HG02571 (cell line): ENCODE data around the gene ZNF35.
"Not testable (repeated sequence)": the region's sequence is repeated elsewhere in the genome, so short reads cannot be mapped to it uniquely, and the experiment has no call there.

Experiments used
- ATAC-seq: cut with Tn5 transposase; IDR thresholded peaks from one replicate; pipeline ENCODE4 v1.9.1; 2021; ENCODE audit warnings: mild to moderate bottlenecking, moderate library complexity; ENCODE audit not compliant: unreplicated experiment

Gene ZNF35

GRCh38 chr3:44648564-44649229 lies at the start of gene ZNF35:
TSS of gene ZNF35 (plus strand) at chr3:44648732. CDS start at chr3:44651068, 2,336 bp downstream.
- peak; percentile 96 for ATAC-seq

GRCh38 chr3:44601749-44602148 lies 46.8 kb upstream of the ZNF35 start:
- ATAC-seq = no peak

DNA sequence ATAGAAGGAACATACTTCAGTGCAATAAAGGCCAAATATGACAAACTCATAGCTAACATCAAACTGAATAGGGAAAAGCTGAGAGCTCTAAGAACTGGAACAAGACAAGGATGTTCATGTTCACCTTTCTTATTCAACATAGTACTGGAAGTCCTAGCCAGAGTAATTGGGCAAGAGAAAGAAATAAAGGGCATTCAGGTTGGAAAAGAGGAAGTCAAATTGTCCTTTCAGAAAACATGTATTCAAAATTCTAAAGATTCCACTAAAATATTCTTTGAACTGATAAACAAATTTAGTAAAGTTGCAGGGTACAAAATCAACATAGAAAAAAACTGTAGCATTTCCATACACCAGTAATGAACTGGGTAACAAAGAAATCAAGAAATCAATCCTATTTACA lies 35.9 kb upstream of the ZNF35 start:
- ATAC-seq = no peak

GRCh38 chr3:44624749-44625480 lies 23.6 kb upstream of the ZNF35 start, which contains the start of gene ZNF197:
TSS of gene ZNF197 (plus strand) at chr3:44625036. CDS start at chr3:44629155, 4,119 bp downstream.
- ATAC-seq = peak; percentile 97

- ATAC-seq = no peak
These were observed 19.8 kb upstream of the ZNF35 start for GRCh38 chr3:44628716-44629115.

DNA sequence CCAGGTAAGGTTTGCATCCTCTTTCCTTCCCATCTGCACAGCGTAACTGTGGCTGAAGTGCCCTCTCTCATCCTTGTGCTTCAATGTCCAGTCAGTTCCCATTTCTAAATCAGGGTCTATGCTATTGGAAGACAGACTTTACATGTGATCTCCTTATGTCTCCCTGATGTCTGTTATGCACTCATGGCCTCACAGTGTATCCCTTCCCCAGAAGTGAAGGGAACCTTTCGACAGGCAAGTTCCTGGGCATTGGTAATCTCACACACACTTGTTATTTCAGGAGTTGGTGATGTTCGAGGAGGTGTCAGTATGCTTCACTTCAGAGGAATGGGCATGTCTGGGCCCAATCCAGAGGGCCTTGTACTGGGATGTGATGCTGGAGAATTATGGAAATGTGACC lies 16.3 kb upstream of the ZNF35 start:
- no peak for ATAC-seq

GRCh38 chr3:44642337-44642736 lies 6.2 kb upstream of the ZNF35 start:
- ATAC-seq = no peak

GRCh38 chr3:44643024-44643423 lies 5.5 kb upstream of the ZNF35 start:
- no peak for ATAC-seq

DNA sequence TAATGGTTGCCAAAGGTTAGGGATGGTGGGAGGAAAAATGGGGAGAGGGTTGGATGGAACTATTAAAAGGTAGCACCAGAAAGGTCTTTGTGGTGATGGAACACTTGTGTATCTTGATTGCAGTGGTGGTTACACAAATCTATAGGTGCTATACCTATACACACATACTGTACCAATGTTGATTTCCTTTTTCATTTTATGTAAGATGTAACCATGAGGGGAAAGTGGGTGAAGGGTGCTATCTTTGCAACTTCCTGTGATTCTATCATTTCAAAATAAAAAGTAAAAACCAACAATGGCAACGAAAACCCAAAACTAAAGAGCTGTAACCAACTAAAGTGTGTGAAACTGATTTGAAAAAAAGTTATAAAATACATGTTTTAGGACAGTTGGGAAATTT lies 761 bp upstream of the ZNF35 start:
- ATAC-seq = no peak

- no peak for ATAC-seq
These were observed 1.2 kb downstream of the ZNF35 start for GRCh38 chr3:44649709-44650108.

DNA sequence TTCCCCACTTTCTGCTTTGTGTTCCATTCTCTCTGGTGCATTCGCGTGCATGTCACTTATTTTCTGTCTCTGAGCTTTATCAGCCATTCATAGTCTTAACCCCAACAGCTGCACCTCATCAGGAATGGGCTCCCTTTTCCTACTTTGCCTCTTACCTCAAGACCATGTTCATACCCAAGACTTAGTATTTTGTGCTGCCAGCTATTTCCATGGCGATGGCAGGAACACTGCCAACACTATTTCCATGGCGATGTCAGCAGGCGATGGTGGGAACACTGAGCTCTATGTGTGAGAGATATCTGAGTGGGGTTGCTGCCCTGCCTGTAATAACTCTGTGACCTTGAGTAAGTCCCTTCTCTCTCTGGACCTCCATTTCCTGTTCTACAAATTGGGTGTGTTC lies 5.5 kb downstream of the ZNF35 start:
- ATAC-seq = no peak

DNA sequence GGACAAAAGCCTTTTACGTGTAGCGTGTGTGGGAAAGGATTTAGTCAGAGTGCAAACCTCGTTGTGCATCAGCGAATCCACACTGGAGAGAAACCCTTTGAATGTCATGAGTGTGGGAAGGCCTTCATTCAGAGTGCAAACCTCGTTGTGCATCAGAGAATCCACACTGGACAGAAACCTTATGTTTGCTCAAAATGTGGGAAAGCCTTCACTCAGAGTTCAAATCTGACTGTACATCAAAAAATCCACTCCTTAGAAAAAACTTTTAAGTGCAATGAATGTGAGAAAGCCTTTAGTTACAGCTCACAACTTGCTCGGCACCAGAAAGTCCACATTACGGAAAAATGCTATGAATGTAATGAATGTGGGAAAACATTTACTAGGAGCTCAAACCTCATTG lies 10.5 kb downstream of the ZNF35 start:
- no peak for ATAC-seq

DNA sequence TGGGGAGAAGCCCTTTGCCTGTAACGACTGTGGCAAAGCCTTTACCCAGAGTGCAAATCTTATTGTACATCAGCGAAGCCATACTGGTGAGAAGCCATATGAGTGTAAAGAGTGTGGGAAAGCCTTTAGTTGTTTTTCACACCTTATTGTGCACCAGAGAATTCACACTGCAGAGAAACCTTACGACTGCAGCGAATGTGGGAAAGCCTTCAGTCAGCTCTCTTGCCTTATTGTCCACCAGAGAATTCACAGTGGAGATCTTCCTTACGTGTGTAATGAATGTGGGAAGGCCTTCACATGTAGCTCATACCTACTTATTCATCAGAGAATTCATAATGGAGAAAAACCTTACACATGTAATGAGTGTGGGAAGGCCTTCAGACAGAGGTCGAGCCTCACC lies 10.9 kb downstream of the ZNF35 start:
- no peak for ATAC-seq

DNA sequence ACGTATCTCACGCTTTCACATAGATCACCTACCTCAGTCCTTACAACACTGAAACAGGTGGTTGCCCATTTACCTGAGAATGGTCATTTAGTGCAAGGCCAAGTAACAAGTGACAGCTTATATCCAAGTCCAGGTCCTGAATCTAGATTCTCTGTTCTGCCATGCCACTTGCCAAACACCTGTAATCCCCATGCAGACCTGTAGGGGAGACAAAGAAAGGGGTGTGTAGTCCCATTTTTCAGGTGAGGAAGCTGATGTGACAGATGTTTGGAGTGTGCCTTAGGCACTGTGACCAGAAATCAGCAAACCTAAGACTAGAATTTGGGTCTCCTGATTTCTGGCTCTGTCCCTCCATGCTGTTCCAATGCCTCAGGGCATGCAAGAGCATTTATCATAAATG lies 12.7 kb downstream of the ZNF35 start:
- ATAC-seq = no peak

- no peak for ATAC-seq
These were observed 16.6 kb downstream of the ZNF35 start for GRCh38 chr3:44665173-44665572.

DNA sequence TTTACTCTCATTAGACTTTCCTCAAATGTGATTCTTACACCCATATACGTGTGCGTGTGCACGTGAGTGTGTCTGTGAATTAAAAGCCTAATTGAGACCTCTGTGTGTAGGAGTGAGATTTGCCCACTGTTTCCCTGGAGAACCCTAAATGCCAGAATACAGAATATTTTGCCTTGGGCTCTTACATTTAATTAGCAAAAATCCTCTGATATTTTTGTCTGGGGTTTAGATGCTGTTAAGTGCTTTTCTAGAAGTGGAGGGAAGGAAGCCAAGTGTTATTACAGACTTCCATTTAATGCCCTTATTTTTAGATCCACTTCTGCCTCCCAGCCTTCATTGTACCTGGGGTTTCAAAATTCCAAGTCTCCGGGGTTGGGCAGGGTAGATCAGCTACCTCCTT lies 17.8 kb downstream of the ZNF35 start:
- ATAC-seq = no peak

DNA sequence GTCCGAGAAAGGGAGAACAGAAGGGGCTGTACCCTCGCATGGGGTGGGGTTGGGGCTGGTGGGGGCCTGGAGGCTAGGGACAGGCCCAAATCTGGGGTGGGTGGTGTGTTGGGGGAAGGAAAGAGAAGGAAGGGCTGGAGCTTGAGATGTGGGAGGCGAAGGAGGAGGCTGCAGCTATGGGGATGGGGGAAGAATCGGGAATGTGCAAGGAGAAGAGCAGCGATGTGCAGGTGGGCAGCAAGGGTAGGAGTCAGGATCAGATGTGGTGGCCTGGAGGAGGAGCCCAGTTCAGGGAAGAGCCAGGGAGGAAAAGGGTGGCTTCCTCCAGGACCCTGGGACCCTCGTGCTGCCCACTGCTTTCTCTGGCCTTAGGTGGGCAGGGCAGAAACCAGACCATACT lies 21.2 kb downstream of the ZNF35 start:
- ATAC-seq = no peak

DNA sequence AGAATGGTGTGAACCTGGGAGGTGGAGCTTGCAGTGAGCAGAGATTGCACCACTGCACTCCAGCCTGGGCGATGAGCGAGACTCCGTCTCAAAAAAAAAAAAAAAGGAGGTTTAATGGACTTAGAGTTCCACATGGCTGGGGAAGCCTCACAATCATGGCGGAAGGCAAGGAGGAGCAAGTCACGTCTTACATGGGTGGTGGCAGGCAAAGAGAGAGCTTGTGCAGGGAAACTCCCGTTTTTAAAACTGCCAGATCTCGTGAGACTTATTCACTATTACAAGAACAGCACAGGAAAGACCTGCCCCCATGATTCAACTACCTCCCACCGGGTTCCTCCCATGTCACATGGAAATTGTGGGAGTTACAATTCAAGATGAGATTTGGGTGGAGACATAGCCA lies 24.9 kb downstream of the ZNF35 start:
- not testable (repeated sequence) for ATAC-seq

- ATAC-seq = no peak
These were observed 25.7 kb downstream of the ZNF35 start for GRCh38 chr3:44674211-44674610.

DNA sequence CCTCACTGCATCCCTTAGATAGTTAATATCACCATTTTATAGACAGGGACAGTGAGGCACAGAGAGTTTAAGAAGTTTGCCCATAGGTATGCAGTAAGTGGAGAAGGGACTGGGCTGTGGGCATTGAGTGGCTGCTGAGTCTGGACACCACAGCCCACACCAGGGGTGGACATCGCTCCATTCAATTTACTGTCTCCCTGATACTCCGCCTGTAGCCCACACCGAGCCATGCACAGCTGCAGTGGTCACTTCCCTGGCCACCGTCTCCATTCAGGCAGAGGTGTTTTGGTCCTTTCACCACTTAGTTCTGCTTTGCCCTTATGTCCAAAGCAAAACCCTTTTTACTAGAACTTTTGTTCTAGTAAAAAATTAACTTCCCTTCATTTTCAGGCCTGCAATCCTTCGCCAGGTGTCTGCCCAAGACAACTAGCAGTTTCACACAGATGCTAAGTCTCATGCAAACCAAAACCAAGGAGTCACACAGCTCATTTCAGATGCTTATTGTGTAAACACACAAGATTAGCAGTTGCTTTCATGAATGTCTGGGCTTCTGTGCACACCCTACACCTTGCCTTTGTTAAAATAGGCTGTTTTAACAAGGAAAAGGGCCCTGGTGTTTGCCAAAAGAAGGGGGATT lies 30.1 kb downstream of the ZNF35 start:
- no peak for ATAC-seq

GRCh38 chr3:44680921-44681455 lies 32.5 kb downstream of the ZNF35 start:
- ATAC-seq = no peak
